Panc1 (cell line): ENCODE measurements around the gene MPHOSPH6. TPM values are rescaled to one million over a fixed set of nuclear protein-coding genes. Genes with fewer than 3 reads are reported as not detected.

ENCODE experiments used
- ATAC-seq: fragments of 200-7000 bp; cut with Tn5 transposase; 2 replicates; pipeline ENCODE4 v1.9.1; 2020; ENCODE audit warnings: mild to moderate bottlenecking, moderate library complexity
- BruUV-seq: library from RNA; stranded (reverse); fragments of 400-500 nt; replicated peaks from 2 replicates; lab custom pipeline; 2021; lab: Mats Ljungman, UMichigan
- CTCF ChIA-PET: fragments of 300-600 bp; sonication (Branson Sonifier 250); formaldehyde crosslinking; loops from one replicate; lab custom pipeline; 2022; ENCODE audit warnings: antibody characterized with exemption; lab: Charles Lee
- POLR2A ChIA-PET: fragments of 300-600 bp; sonication (Branson Sonifier 250); formaldehyde crosslinking; loops from one replicate; lab custom pipeline; 2022; ENCODE audit warnings: antibody characterized with exemption; lab: Charles Lee
- DNase-seq: peaks from one replicate; pipeline ENCODE4 v3.0.0-alpha.2; 2010; ENCODE audit warnings: low read depth, low spot score
- H3K27ac ChIP-seq: 2 replicates; pipeline ENCODE4 v1.5.1; 2011; ENCODE audit warnings: mild to moderate bottlenecking, low read length, inconsistent platforms
- H3K27me3 ChIP-seq: fragments of 200-500 bp; sonication (Bioruptor generic); 2 replicates; pipeline ENCODE4 v1.6.0; 2014; ENCODE audit warnings: low read length, inconsistent platforms; ENCODE audit not compliant: control insufficient read depth, insufficient read depth
- H3K36me3 ChIP-seq: fragments of 200-500 bp; sonication (Bioruptor generic); 2 replicates; pipeline ENCODE4 v1.5.1; 2014; ENCODE audit warnings: inconsistent platforms, mild to moderate bottlenecking, low read length, moderate library complexity; ENCODE audit not compliant: control insufficient read depth, insufficient read depth
- H3K4me1 ChIP-seq: 2 replicates; pipeline ENCODE4 v1.5.1; 2011; ENCODE audit warnings: inconsistent platforms, mild to moderate bottlenecking, low read length, moderate library complexity; ENCODE audit not compliant: control insufficient read depth, insufficient read depth
- H3K4me3 ChIP-seq, 2 experiments: 2 replicates each; pipeline ENCODE4 v1.5.1; 2011 to 2012; ENCODE audit warnings: low read depth in 2 of 2, low read length in 2 of 2, mild to moderate bottlenecking in 2 of 2, inconsistent platforms in 1 of 2, moderate library complexity in 1 of 2
- H3K9me3 ChIP-seq: fragments of 200-500 bp; sonication (Bioruptor generic); 2 replicates; pipeline ENCODE4 v1.5.1; 2014; ENCODE audit warnings: low read depth, mild to moderate bottlenecking, inconsistent platforms, low read length, moderate library complexity; ENCODE audit not compliant: control insufficient read depth, insufficient read depth
- POLR2AphosphoS5 ChIP-seq: IDR thresholded peaks from 2 replicates; pipeline ENCODE4 v1.6.1; 2012; ENCODE audit warnings: mild to moderate bottlenecking, low read depth, low read length, moderate library complexity
- SIN3A ChIP-seq: IDR thresholded peaks from 2 replicates; pipeline ENCODE4 v1.6.1; 2012; ENCODE audit warnings: low read depth, mild to moderate bottlenecking, low read length, moderate library complexity, borderline replicate concordance; ENCODE audit not compliant: insufficient read depth
- TCF7L2 ChIP-seq: IDR thresholded peaks from 2 replicates; pipeline ENCODE4 v1.6.1; 2011; ENCODE audit warnings: mild to moderate bottlenecking, low read depth, low read length, inconsistent platforms
- in situ Hi-C: cut with HindIII; loops from 2 replicates; pipeline ENCODE4 v1.10.0; 2016; ENCODE audit warnings: low sequenced_read_pairs, low pct_unique_long_range_greater_than_20kb
- intact Hi-C: fragments of 100-400 bp; cut with micrococcal nuclease; formaldehyde crosslinking; loops from one replicate; pipeline ENCODE4 v1.10.0; 2022; ENCODE audit not compliant: unreplicated experiment
- total RNA-seq: library from RNA; stranded (reverse); gene quantifications from one replicate; pipeline ENCODE4 v1.2.1, GENCODE V29; 2021; ENCODE audit not compliant: unreplicated experiment
- TF ChIP-seq, protein P1 (sequence below), 2 experiments: IDR thresholded peaks; 2 replicates each; pipeline ENCODE4 v1.6.1; 2011 to 2012; ENCODE audit warnings: low read depth in 2 of 2, control low read depth in 1 of 2, low read length in 1 of 2, mild to moderate bottlenecking in 1 of 2, moderate library complexity in 1 of 2; ENCODE audit not compliant: insufficient read depth in 1 of 2
- TF ChIP-seq, protein P2 (sequence below): fragments of 450-650 bp; IDR thresholded peaks from 2 replicates; pipeline ENCODE4 v1.5.1; 2017; ENCODE audit warnings: mild to moderate bottlenecking

The MPHOSPH6 gene
- total RNA-seq, 1 experiment from 2014 or later = 36.7 TPM

DNA sequence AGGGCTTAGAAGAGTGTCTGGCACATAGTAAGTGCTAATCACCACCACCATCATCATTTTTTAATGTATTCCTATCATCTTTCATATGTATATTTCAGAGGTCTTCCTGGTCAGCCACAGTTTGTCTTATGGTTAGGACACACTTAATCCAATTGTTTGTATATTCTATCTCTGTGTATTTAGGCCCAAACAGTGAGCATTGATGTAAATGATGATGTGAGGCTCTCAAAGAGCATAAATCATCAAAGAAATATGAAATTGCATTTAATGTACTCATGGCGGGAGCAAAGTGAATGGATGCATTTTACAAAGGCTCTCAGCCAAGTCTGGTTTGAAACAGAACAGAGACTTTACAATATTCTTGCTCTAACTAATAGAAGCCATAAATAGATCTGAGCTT is 24.1 kb upstream of the MPHOSPH6 start:
- no peak for DNase-seq
- CTCF ChIA-PET = no interaction called here
- Histone ChIP-seq H3K4me3 (no peak overlapping the region), H3K4me1 (no peaks in the 10 kb centered on the region), H3K36me3 (no peaks in the 10 kb centered on the region), H3K9me3 (no peaks in the 10 kb centered on the region), H3K27ac (no peak overlapping the region), H3K27me3 (no peaks in the 10 kb centered on the region)
- no TSS peak for BruUV-seq
- ATAC-seq = no peak
- intact Hi-C loops (no loop called here), in situ Hi-C loops (no loop called here)
- TF ChIP-seq POLR2AphosphoS5 (no peak), SIN3A (no peak), TCF7L2 (no peak)
- TF ChIP-seq, protein P1, sequence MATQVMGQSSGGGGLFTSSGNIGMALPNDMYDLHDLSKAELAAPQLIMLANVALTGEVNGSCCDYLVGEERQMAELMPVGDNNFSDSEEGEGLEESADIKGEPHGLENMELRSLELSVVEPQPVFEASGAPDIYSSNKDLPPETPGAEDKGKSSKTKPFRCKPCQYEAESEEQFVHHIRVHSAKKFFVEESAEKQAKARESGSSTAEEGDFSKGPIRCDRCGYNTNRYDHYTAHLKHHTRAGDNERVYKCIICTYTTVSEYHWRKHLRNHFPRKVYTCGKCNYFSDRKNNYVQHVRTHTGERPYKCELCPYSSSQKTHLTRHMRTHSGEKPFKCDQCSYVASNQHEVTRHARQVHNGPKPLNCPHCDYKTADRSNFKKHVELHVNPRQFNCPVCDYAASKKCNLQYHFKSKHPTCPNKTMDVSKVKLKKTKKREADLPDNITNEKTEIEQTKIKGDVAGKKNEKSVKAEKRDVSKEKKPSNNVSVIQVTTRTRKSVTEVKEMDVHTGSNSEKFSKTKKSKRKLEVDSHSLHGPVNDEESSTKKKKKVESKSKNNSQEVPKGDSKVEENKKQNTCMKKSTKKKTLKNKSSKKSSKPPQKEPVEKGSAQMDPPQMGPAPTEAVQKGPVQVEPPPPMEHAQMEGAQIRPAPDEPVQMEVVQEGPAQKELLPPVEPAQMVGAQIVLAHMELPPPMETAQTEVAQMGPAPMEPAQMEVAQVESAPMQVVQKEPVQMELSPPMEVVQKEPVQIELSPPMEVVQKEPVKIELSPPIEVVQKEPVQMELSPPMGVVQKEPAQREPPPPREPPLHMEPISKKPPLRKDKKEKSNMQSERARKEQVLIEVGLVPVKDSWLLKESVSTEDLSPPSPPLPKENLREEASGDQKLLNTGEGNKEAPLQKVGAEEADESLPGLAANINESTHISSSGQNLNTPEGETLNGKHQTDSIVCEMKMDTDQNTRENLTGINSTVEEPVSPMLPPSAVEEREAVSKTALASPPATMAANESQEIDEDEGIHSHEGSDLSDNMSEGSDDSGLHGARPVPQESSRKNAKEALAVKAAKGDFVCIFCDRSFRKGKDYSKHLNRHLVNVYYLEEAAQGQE (IDR thresholded peaks at IDR 0.05; ENCODE audit: insufficient read depth in 1 of 2, low read depth in 2 of 2, low read length in 1 of 2) = no peak
- TF ChIP-seq, protein P2, sequence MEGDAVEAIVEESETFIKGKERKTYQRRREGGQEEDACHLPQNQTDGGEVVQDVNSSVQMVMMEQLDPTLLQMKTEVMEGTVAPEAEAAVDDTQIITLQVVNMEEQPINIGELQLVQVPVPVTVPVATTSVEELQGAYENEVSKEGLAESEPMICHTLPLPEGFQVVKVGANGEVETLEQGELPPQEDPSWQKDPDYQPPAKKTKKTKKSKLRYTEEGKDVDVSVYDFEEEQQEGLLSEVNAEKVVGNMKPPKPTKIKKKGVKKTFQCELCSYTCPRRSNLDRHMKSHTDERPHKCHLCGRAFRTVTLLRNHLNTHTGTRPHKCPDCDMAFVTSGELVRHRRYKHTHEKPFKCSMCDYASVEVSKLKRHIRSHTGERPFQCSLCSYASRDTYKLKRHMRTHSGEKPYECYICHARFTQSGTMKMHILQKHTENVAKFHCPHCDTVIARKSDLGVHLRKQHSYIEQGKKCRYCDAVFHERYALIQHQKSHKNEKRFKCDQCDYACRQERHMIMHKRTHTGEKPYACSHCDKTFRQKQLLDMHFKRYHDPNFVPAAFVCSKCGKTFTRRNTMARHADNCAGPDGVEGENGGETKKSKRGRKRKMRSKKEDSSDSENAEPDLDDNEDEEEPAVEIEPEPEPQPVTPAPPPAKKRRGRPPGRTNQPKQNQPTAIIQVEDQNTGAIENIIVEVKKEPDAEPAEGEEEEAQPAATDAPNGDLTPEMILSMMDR = no peak
- POLR2A ChIA-PET = no interaction called here

DNA sequence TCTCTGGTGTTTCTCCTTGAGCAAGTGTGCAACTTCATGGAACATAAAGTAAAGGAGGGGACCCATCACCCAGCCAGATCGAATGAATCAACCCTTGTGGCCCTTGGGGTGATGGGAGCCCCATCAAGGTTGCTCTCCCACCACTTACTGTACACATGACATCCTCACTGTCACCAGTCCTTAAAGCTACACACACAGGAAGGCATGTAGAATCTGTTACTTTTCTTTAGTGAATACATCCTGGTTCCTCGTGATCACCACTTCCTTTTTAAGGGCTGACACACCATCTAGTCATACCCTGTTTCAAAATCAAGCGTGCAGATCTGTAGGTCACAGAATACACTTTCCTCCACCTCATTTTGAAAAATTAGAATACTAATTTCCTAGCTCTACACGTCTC is 22.6 kb upstream of the MPHOSPH6 start:
- in situ Hi-C loops = no loop called here

More for the DNA sequence above, 22.6 kb upstream of the MPHOSPH6 start:
- ChIA-PET CTCF (no interaction called here), POLR2A (no interaction called here)
- TF ChIP-seq TCF7L2 (no peak), SIN3A (no peak), POLR2AphosphoS5 (no peak)
- TF ChIP-seq, protein P1 (IDR thresholded peaks at IDR 0.05; ENCODE audit: insufficient read depth in 1 of 2, low read depth in 2 of 2, low read length in 1 of 2) = no peak
- TF ChIP-seq, protein P2 = no peak
- no peak for DNase-seq
- H3K9me3 ChIP-seq = no peaks in the 10 kb centered on the region
- no peaks in the 10 kb centered on the region for H3K4me1 ChIP-seq
- intact Hi-C loops = no loop called here
- H3K27ac ChIP-seq = no peak overlapping the region
- H3K4me3 ChIP-seq = no peak overlapping the region
- no peak for ATAC-seq
- no TSS peak for BruUV-seq
- no peaks in the 10 kb centered on the region for H3K27me3 ChIP-seq
- H3K36me3 ChIP-seq = no peaks in the 10 kb centered on the region
